Cardiac muscle cell (in vitro differentiated cells and primary cell): ENCODE results near the gene ACOT7. TPM values are rescaled to one million over a fixed set of nuclear protein-coding genes. Genes with fewer than 3 reads are reported as not detected.

ENCODE experiments used
- DNase-seq, 2 donors: peaks; one replicate each; pipeline versions ENCODE4 v3.0.0 to v3.0.0-alpha.2; 2010 to 2017; ENCODE audit warnings: low read depth in 1 of 2, low spot score in 1 of 2
- H3K27ac ChIP-seq: fragments of 200-600 bp; sonication (generic); 2 replicates; pipeline ENCODE4 v1.5.1; 2016
- H3K27me3 ChIP-seq: fragments of 200-600 bp; sonication (generic); 2 replicates; pipeline ENCODE4 v1.6.0; 2016; ENCODE audit warnings: control low read depth
- H3K36me3 ChIP-seq: fragments of 200-600 bp; sonication (generic); 2 replicates; pipeline ENCODE4 v1.5.1; 2016; ENCODE audit warnings: control low read depth
- H3K4me1 ChIP-seq: fragments of 200-600 bp; sonication (generic); 2 replicates; pipeline ENCODE4 v1.8.1; 2017; ENCODE audit warnings: low read depth, mild to moderate bottlenecking, mixed run types
- H3K4me3 ChIP-seq: fragments of 200-600 bp; sonication (generic); 2 replicates; pipeline ENCODE4 v1.5.1; 2016; ENCODE audit warnings: mild to moderate bottlenecking
- H3K9me3 ChIP-seq: fragments of 200-600 bp; sonication (generic); 2 replicates; pipeline ENCODE4 v1.5.1; 2017; ENCODE audit warnings: low read depth, mild to moderate bottlenecking, control low read depth
- CTCF ChIP-seq: IDR thresholded peaks from 2 replicates; pipeline ENCODE4 v1.5.1; 2012; ENCODE audit warnings: low read depth, mild to moderate bottlenecking, low read length
- polyA plus RNA-seq: library from polyadenylated mRNA; unstranded; fragments of >200 nt; fragmentation: Nextera tagmentation; extraction: Ambion mirVana; gene quantifications from 2 replicates; pipeline ENCODE4 v1.2.1, GENCODE V29; 2016
- total RNA-seq: library from RNA; depleted of rRNA; stranded (reverse); fragments of >200 nt; gene quantifications from 2 replicates; pipeline ENCODE4 v1.2.3, GENCODE V29; 2016

The ACOT7 gene
- total and polyA plus RNA-seq, 2 experiments from 2014 or later, result 11.8 to 51.2 TPM

DNA sequence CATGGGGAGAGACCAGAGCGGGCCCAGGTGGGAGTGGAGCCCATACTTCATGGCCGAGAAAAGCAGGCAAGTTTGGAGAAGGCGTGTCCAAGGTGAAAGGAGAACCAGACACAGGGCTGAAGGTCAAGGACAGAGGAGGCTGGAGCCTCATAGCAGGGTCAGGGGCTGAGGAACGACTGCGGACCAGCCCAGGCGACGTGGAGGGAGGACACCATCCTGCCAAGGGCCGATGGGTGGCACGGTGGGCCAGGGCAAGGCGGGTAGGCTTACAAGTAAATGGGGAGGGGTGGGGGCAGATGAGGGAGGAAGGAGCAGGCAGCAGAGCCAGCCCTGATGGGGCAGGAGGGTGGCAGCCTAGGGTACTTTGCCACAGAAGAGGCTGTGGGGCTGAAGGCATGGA lies 114.5 kb downstream of the ACOT7 start:
- no peaks in the 10 kb centered on the region for H3K9me3 ChIP-seq
- no peaks in the 10 kb centered on the region for H3K27me3 ChIP-seq
- H3K36me3 ChIP-seq, result no peaks in the 10 kb centered on the region
- no peak overlapping the region for H3K27ac ChIP-seq
- H3K4me3 ChIP-seq, result no peak overlapping the region
- TF ChIP-seq CTCF, result no peak
- DNase-seq, result no peak
- peaks cover 26% of the 10 kb centered on the region for H3K4me1 ChIP-seq

GRCh38 chr1:6278263-6278662 lies 115.3 kb downstream of the ACOT7 start:
- Histone ChIP-seq H3K4me1 (peaks cover 34% of the 10 kb centered on the region), H3K27me3 (no peaks in the 10 kb centered on the region)
- TF ChIP-seq CTCF, result no peak

GRCh38 chr1:6276811-6277555 lies 116.6 kb downstream of the ACOT7 start:
- Histone ChIP-seq H3K36me3 (no peaks in the 10 kb centered on the region), H3K9me3 (no peaks in the 10 kb centered on the region), H3K27ac (peak overlapping the region; percentile 25), H3K27me3 (no peaks in the 10 kb centered on the region), H3K4me1 (peaks cover 34% of the 10 kb centered on the region), H3K4me3 (no peak overlapping the region)
- DNase-seq, result no peak
- TF ChIP-seq CTCF, result no peak

More at GRCh38 chr1:6278263-6278662, 115.3 kb downstream of the ACOT7 start:
- no peak for DNase-seq
- no peaks in the 10 kb centered on the region for H3K9me3 ChIP-seq
- no peaks in the 10 kb centered on the region for H3K36me3 ChIP-seq
- no peak overlapping the region for H3K4me3 ChIP-seq
- no peak overlapping the region for H3K27ac ChIP-seq

- Histone ChIP-seq H3K27ac (peak overlapping the region; percentile 96), H3K4me1 (peaks cover 34% of the 10 kb centered on the region), H3K9me3 (no peaks in the 10 kb centered on the region), H3K4me3 (no peak overlapping the region), H3K36me3 (no peaks in the 10 kb centered on the region), H3K27me3 (no peaks in the 10 kb centered on the region)
- DNase-seq, result peak; percentile 78 to 88
- TF ChIP-seq CTCF, result no peak
Measured at GRCh38 chr1:6275826-6276782, 117.5 kb downstream of the ACOT7 start.

- DNase-seq, result no peak
- Histone ChIP-seq H3K27ac (peak overlapping the region; percentile 56), H3K4me3 (no peak overlapping the region), H3K27me3 (no peaks in the 10 kb centered on the region), H3K4me1 (peaks cover 35% of the 10 kb centered on the region), H3K36me3 (no peaks in the 10 kb centered on the region), H3K9me3 (no peaks in the 10 kb centered on the region)
- no peak for TF ChIP-seq CTCF
Measured at GRCh38 chr1:6274622-6275139, 118.9 kb downstream of the ACOT7 start.
